ENCODE measurements around the gene ASIC4.

Gene ASIC4

GRCh38 chr2:219475278-219475677 is 39.0 kb upstream of the ASIC4 start:
- FAIRE-seq: no peak
- TF ChIP-seq CTCF (IDR thresholded peaks at IDR 0.05; ENCODE audit: insufficient read depth, missing control alignments): no peak
- DNase-seq (ENCODE audit: insufficient read length, low spot score): no peak

- peak; percentile 84 for TF ChIP-seq CTCF (IDR thresholded peaks at IDR 0.05; ENCODE audit: insufficient read depth, missing control alignments)
- no peak for FAIRE-seq
- DNase-seq (ENCODE audit: insufficient read length, low spot score): peak; percentile 87
Measured at GRCh38 chr2:219475697-219476651, 38.3 kb upstream of the ASIC4 start.

- FAIRE-seq (no peak), DNase-seq (ENCODE audit: insufficient read length, low spot score) (no peak)
- TF ChIP-seq CTCF (IDR thresholded peaks at IDR 0.05; ENCODE audit: insufficient read depth, missing control alignments): no peak
Measured at GRCh38 chr2:219476652-219477151, 37.6 kb upstream of the ASIC4 start.

GRCh38 chr2:219477179-219477578 is 37.1 kb upstream of the ASIC4 start:
- no peak for TF ChIP-seq CTCF (IDR thresholded peaks at IDR 0.05; ENCODE audit: insufficient read depth, missing control alignments)
- no peak for FAIRE-seq
- DNase-seq (ENCODE audit: insufficient read length, low spot score): no peak

GRCh38 chr2:219477815-219478214 is 36.5 kb upstream of the ASIC4 start:
- DNase-seq (ENCODE audit: insufficient read length, low spot score): no peak
- TF ChIP-seq CTCF (IDR thresholded peaks at IDR 0.05; ENCODE audit: insufficient read depth, missing control alignments): no peak
- no peak for FAIRE-seq

- no peak for TF ChIP-seq CTCF (IDR thresholded peaks at IDR 0.05; ENCODE audit: insufficient read depth, missing control alignments)
- DNase-seq (ENCODE audit: insufficient read length, low spot score) (no peak), FAIRE-seq (no peak)
Measured at GRCh38 chr2:219478916-219479315, 35.4 kb upstream of the ASIC4 start.

GRCh38 chr2:219480004-219480403 is 34.3 kb upstream of the ASIC4 start:
- no peak for DNase-seq (ENCODE audit: insufficient read length, low spot score)
- TF ChIP-seq CTCF (IDR thresholded peaks at IDR 0.05; ENCODE audit: insufficient read depth, missing control alignments): no peak
- no peak for FAIRE-seq
